Lower lobe of right lung (tissue), 2 donors: Measurements from ENCODE around the gene ERG. TPM values are rescaled to one million over a fixed set of nuclear protein-coding genes. Genes with fewer than 3 reads are reported as not detected.

ENCODE experiments used
- ATAC-seq, 2 donors: fragments of 200-7000 bp; cut with Tn5 transposase; one replicate each; pipeline ENCODE4 v1.9.1; 2020 to 2022; ENCODE audit warnings: mild to moderate bottlenecking in 2 of 2, moderate library complexity in 2 of 2
- DNase-seq: peaks from one replicate; pipeline ENCODE4 v3.0.0-alpha.2; 2020
- H3K27ac ChIP-seq: fragments of 200-600 bp; one replicate; pipeline ENCODE4 v1.8.0; 2022
- H3K27me3 ChIP-seq: fragments of 200-600 bp; one replicate; pipeline ENCODE4 v1.8.0; 2022; ENCODE audit warnings: low read depth
- H3K36me3 ChIP-seq: fragments of 200-600 bp; one replicate; pipeline ENCODE4 v1.8.0; 2022; ENCODE audit warnings: mild to moderate bottlenecking
- H3K4me1 ChIP-seq: fragments of 200-600 bp; one replicate; pipeline ENCODE4 v1.8.0; 2022
- H3K4me3 ChIP-seq: fragments of 200-600 bp; one replicate; pipeline ENCODE4 v1.8.0; 2022; ENCODE audit warnings: mild to moderate bottlenecking
- H3K9me3 ChIP-seq: fragments of 200-600 bp; one replicate; pipeline ENCODE4 v1.8.0; 2022
- CTCF ChIP-seq: fragments of 200-600 bp; IDR thresholded peaks from one replicate; pipeline ENCODE4 v1.8.0; 2022; ENCODE audit warnings: antibody characterized with exemption, mild to moderate bottlenecking
- intact Hi-C: fragments of 100-400 bp; cut with DNase I; formaldehyde crosslinking; loops from one replicate; pipeline ENCODE4 v1.11.0; 2022
- total RNA-seq: library from RNA; stranded (reverse); fragmentation: NEBNext Ultra II Directional; extraction: Animal tissue kit (Norgen Biotek cat#: 25700); gene quantifications from one replicate; pipeline ENCODE4 v1.2.1, GENCODE V29; 2021
- donor health status: DM: no; HTN: yes; CAD: no; lungs with severe emphysema.

ERG gene
- total RNA-seq, 1 donor from 2014 or later, result 38.0 TPM

- no peak for TF ChIP-seq CTCF
- no peaks in the 10 kb centered on the region for H3K9me3 ChIP-seq
- no peaks in the 10 kb centered on the region for H3K27me3 ChIP-seq
- intact Hi-C loops, result no loop called here
- peak overlapping the region; percentile 19 for H3K27ac ChIP-seq
- H3K4me1 ChIP-seq, result peaks cover 47% of the 10 kb centered on the region
- ATAC-seq (no peak), DNase-seq (no peak)
- no peaks in the 10 kb centered on the region for H3K36me3 ChIP-seq
- no peak overlapping the region for H3K4me3 ChIP-seq
Observed at GRCh38 chr21:38489271-38489652, 9.0 kb downstream of the ERG start.

GRCh38 chr21:38488640-38489270 lies 9.5 kb downstream of the ERG start:
- H3K9me3 ChIP-seq, result no peaks in the 10 kb centered on the region
- no peak for TF ChIP-seq CTCF
- DNase-seq (no peak), ATAC-seq (no peak)
- H3K4me3 ChIP-seq, result no peak overlapping the region
- peak overlapping the region; percentile 19 for H3K27ac ChIP-seq
- H3K4me1 ChIP-seq, result peaks cover 47% of the 10 kb centered on the region
- intact Hi-C loops, result no loop called here
- no peaks in the 10 kb centered on the region for H3K36me3 ChIP-seq
- no peaks in the 10 kb centered on the region for H3K27me3 ChIP-seq

GRCh38 chr21:38487901-38488639 lies 10.2 kb downstream of the ERG start:
- Histone ChIP-seq H3K27ac (peak overlapping the region; percentile 8), H3K4me3 (no peak overlapping the region), H3K4me1 (peaks cover 46% of the 10 kb centered on the region), H3K27me3 (no peaks in the 10 kb centered on the region), H3K9me3 (no peaks in the 10 kb centered on the region), H3K36me3 (no peaks in the 10 kb centered on the region)
- no peak for TF ChIP-seq CTCF
- ATAC-seq (peak in 1 of 2 donors; percentile 39), DNase-seq (no peak)
- intact Hi-C loops, result no loop called here

- no peaks in the 10 kb centered on the region for H3K9me3 ChIP-seq
- intact Hi-C loops, result no loop called here
- H3K4me3 ChIP-seq, result no peak overlapping the region
- ATAC-seq, result peak; percentile 73 to 78
- no peaks in the 10 kb centered on the region for H3K27me3 ChIP-seq
- H3K27ac ChIP-seq, result peak overlapping the region; percentile 51
- no peak for TF ChIP-seq CTCF
- peaks cover 32% of the 10 kb centered on the region for H3K4me1 ChIP-seq
- DNase-seq, result no peak
- no peaks in the 10 kb centered on the region for H3K36me3 ChIP-seq
Observed at GRCh38 chr21:38486706-38487105, 11.6 kb downstream of the ERG start.

- no peaks in the 10 kb centered on the region for H3K9me3 ChIP-seq
- H3K4me1 ChIP-seq, result peaks cover 29% of the 10 kb centered on the region
- intact Hi-C loops, result no loop called here
- H3K36me3 ChIP-seq, result no peaks in the 10 kb centered on the region
- no peak for DNase-seq
- TF ChIP-seq CTCF, result no peak
- H3K4me3 ChIP-seq, result no peak overlapping the region
- peak; percentile 87 to 93 for ATAC-seq
- H3K27ac ChIP-seq, result peak overlapping the region; percentile 51
- H3K27me3 ChIP-seq, result no peaks in the 10 kb centered on the region
Observed at GRCh38 chr21:38486221-38486620, 12.1 kb downstream of the ERG start.
